ENCODE measurements around the gene MB21D2.

The MB21D2 gene

GRCh38 chr3:192801985-192802384 is 115.7 kb downstream of the MB21D2 start:
- Histone ChIP-seq H3K36me3 (ENCODE audit: insufficient read depth, low read length) (no peaks in the 10 kb centered on the region; the same call in 1 of the 2 replicates), H3K4me2 (ENCODE audit: low read depth, low read length, poor library complexity, severe bottlenecking) (no peak overlapping the region), H3K9me2 (replicated peaks; ENCODE audit: low read depth, low read length) (no peaks in the 10 kb centered on the region), H3K4me3 (ENCODE audit: low read length, poor library complexity, severe bottlenecking) (no peak overlapping the region), H4K20me1 (ENCODE audit: insufficient read depth, low read length, poor library complexity, severe bottlenecking) (no peaks in the 10 kb centered on the region), H3K9me3 (ENCODE audit: insufficient read depth, low read depth, low read length) (no peaks in the 10 kb centered on the region), H3K27me3 (ENCODE audit: insufficient read depth, low read length, poor library complexity, severe bottlenecking) (no peaks in the 10 kb centered on the region), H3K79me2 (ENCODE audit: insufficient read depth, low read length) (no peaks in the 10 kb centered on the region), H2AFZ (ENCODE audit: low read length) (no peak overlapping the region), H3K9ac (ENCODE audit: low read depth, low read length, poor library complexity, severe bottlenecking) (no peak overlapping the region), H3K4me1 (ENCODE audit: insufficient read depth, low read length, poor library complexity, severe bottlenecking) (no peaks in the 10 kb centered on the region), H3F3A (ENCODE audit: low read depth) (no peaks in the 10 kb centered on the region)
- TF ChIP-seq EZH2phosphoT487 (IDR thresholded peaks at IDR 0.05; ENCODE audit: borderline replicate concordance): no peak
- TF ChIP-seq CTCF (conservative IDR thresholded peaks at IDR 0.05; ENCODE audit: low read length): no peak

- H3K9ac ChIP-seq (ENCODE audit: low read depth, low read length, poor library complexity, severe bottlenecking): no peak overlapping the region
- no peaks in the 10 kb centered on the region for H3K9me3 ChIP-seq (ENCODE audit: insufficient read depth, low read depth, low read length)
- H3K9me2 ChIP-seq (replicated peaks; ENCODE audit: low read depth, low read length): no peaks in the 10 kb centered on the region
- TF ChIP-seq CTCF (conservative IDR thresholded peaks at IDR 0.05; ENCODE audit: low read length) (no peak), EZH2phosphoT487 (IDR thresholded peaks at IDR 0.05; ENCODE audit: borderline replicate concordance) (no peak)
- no peaks in the 10 kb centered on the region for H4K20me1 ChIP-seq (ENCODE audit: insufficient read depth, low read length, poor library complexity, severe bottlenecking)
- no peaks in the 10 kb centered on the region; the same call in 1 of the 2 replicates for H3K36me3 ChIP-seq (ENCODE audit: insufficient read depth, low read length)
- no peak overlapping the region for H3K4me2 ChIP-seq (ENCODE audit: low read depth, low read length, poor library complexity, severe bottlenecking)
- no peaks in the 10 kb centered on the region for H3K79me2 ChIP-seq (ENCODE audit: insufficient read depth, low read length)
- H3K4me1 ChIP-seq (ENCODE audit: insufficient read depth, low read length, poor library complexity, severe bottlenecking): no peaks in the 10 kb centered on the region
- no peak overlapping the region for H3K4me3 ChIP-seq (ENCODE audit: low read length, poor library complexity, severe bottlenecking)
- no peak overlapping the region for H2AFZ ChIP-seq (ENCODE audit: low read length)
- H3K27me3 ChIP-seq (ENCODE audit: insufficient read depth, low read length, poor library complexity, severe bottlenecking): no peaks in the 10 kb centered on the region
- H3F3A ChIP-seq (ENCODE audit: low read depth): no peaks in the 10 kb centered on the region
Measured at GRCh38 chr3:192799721-192800120, 117.9 kb downstream of the MB21D2 start.

GRCh38 chr3:192795021-192795420 is 122.6 kb downstream of the MB21D2 start:
- Histone ChIP-seq H2AFZ (ENCODE audit: low read length) (no peak overlapping the region), H3K79me2 (ENCODE audit: insufficient read depth, low read length) (no peaks in the 10 kb centered on the region), H3F3A (ENCODE audit: low read depth) (no peaks in the 10 kb centered on the region), H3K4me1 (ENCODE audit: insufficient read depth, low read length, poor library complexity, severe bottlenecking) (no peaks in the 10 kb centered on the region), H3K9me3 (ENCODE audit: insufficient read depth, low read depth, low read length) (no peaks in the 10 kb centered on the region), H3K36me3 (ENCODE audit: insufficient read depth, low read length) (no peaks in the 10 kb centered on the region; the same call in 1 of the 2 replicates), H3K9ac (ENCODE audit: low read depth, low read length, poor library complexity, severe bottlenecking) (no peak overlapping the region), H3K9me2 (replicated peaks; ENCODE audit: low read depth, low read length) (no peaks in the 10 kb centered on the region), H3K4me2 (ENCODE audit: low read depth, low read length, poor library complexity, severe bottlenecking) (no peak overlapping the region), H3K4me3 (ENCODE audit: low read length, poor library complexity, severe bottlenecking) (no peak overlapping the region), H4K20me1 (ENCODE audit: insufficient read depth, low read length, poor library complexity, severe bottlenecking) (no peaks in the 10 kb centered on the region), H3K27me3 (ENCODE audit: insufficient read depth, low read length, poor library complexity, severe bottlenecking) (no peaks in the 10 kb centered on the region)
- no peak for TF ChIP-seq CTCF (conservative IDR thresholded peaks at IDR 0.05; ENCODE audit: low read length)
- no peak for TF ChIP-seq EZH2phosphoT487 (IDR thresholded peaks at IDR 0.05; ENCODE audit: borderline replicate concordance)

Measured in Loucy (cell line).